PFSK-1 (cell line): ENCODE results near the gene RAB44.

Experiments
- POLR2AphosphoS5 ChIP-seq: IDR thresholded peaks from 2 replicates; pipeline ENCODE4 v1.6.1; 2012; ENCODE audit warnings: low read depth, mild to moderate bottlenecking, control low read depth, low read length, moderate library complexity
- REST ChIP-seq, 2 experiments: IDR thresholded peaks; 2 replicates each; pipeline versions ENCODE4 v1.6.1 to v1.8.0; 2011 to 2012; ENCODE audit warnings: low read depth in 2 of 2, low read length in 2 of 2, control low read depth in 1 of 2, inconsistent platforms in 1 of 2, mild to moderate bottlenecking in 1 of 2, moderate library complexity in 1 of 2; ENCODE audit not compliant: insufficient read depth in 1 of 2
- SIN3A ChIP-seq: IDR thresholded peaks from 2 replicates; pipeline ENCODE4 v1.6.1; 2012; ENCODE audit warnings: mild to moderate bottlenecking, low read length, moderate library complexity, borderline replicate concordance; ENCODE audit not compliant: insufficient read depth
- TAF1 ChIP-seq: IDR thresholded peaks from 2 replicates; pipeline ENCODE4 v1.6.1; 2012; ENCODE audit warnings: low read length, control low read depth, borderline replicate concordance; ENCODE audit not compliant: insufficient read depth

- TF ChIP-seq POLR2AphosphoS5 = no peak
- TF ChIP-seq REST (IDR thresholded peaks at IDR 0.05; ENCODE audit: insufficient read depth in 1 of 2, low read depth in 2 of 2, low read length in 2 of 2) = no peak
- no peak for TF ChIP-seq TAF1
- TF ChIP-seq SIN3A = no peak
Observed at GRCh38 chr6:36738108-36738507, 40.5 kb downstream of the RAB44 start.
